Stimulated activated CD4-positive, alpha-beta T cell treated with anti-CD3 and anti-CD28 coated beads, Interleukin-15, amount 100 ng/mL, for 48 hours (primary cell): Measurements from ENCODE around the gene GPR68.
A peak's percentile ranks its signal among the peaks of the same experiment; 100 is the strongest.
"Not testable (repeated sequence)": the region's sequence is repeated elsewhere in the genome, so short reads cannot be mapped to it uniquely, and the experiment has no call there.

ENCODE experiments used
- DNase-seq, 2 donors: peaks; one replicate each; pipeline ENCODE4 v3.0.0-alpha.2; 2020; ENCODE audit warnings: low read depth in 2 of 2

The GPR68 gene

GRCh38 chr14:91228112-91229004 is 16.1 kb downstream of the GPR68 start:
- peak; percentile 83 to 88 for DNase-seq

GRCh38 chr14:91227183-91227628 is 17.3 kb downstream of the GPR68 start:
- no peak for DNase-seq

GRCh38 chr14:91226360-91226759 is 18.1 kb downstream of the GPR68 start:
- not testable (repeated sequence) for DNase-seq

GRCh38 chr14:91225025-91225424 is 19.5 kb downstream of the GPR68 start:
- no peak for DNase-seq

- DNase-seq = no peak
Observed at GRCh38 chr14:91223028-91223783, 21.3 kb downstream of the GPR68 start.

- no peak for DNase-seq
Observed at GRCh38 chr14:91221270-91221669, 23.2 kb downstream of the GPR68 start.

GRCh38 chr14:91220581-91221000 is 23.9 kb downstream of the GPR68 start:
- no peak for DNase-seq

GRCh38 chr14:91219517-91220389 is 24.8 kb downstream of the GPR68 start:
- no peak for DNase-seq

- DNase-seq = no peak
Observed at GRCh38 chr14:91218014-91218413, 26.5 kb downstream of the GPR68 start.

- no peak for DNase-seq
Observed at GRCh38 chr14:91216731-91217226, 27.7 kb downstream of the GPR68 start.

- no peak for DNase-seq
Observed at GRCh38 chr14:91215381-91215780, 29.1 kb downstream of the GPR68 start.

- no peak for DNase-seq
Observed at GRCh38 chr14:91214306-91214705, 30.2 kb downstream of the GPR68 start.

GRCh38 chr14:91211017-91211416 is 33.5 kb downstream of the GPR68 start:
- no peak for DNase-seq

GRCh38 chr14:91207008-91207407 is 37.5 kb downstream of the GPR68 start:
- DNase-seq = no peak

GRCh38 chr14:91205459-91205858 is 39.0 kb downstream of the GPR68 start:
- no peak for DNase-seq

GRCh38 chr14:91204657-91205056 is 39.8 kb downstream of the GPR68 start:
- no peak for DNase-seq

- no peak for DNase-seq
Observed at GRCh38 chr14:91202234-91202974, 42.1 kb downstream of the GPR68 start.

GRCh38 chr14:91200802-91201201 is 43.7 kb downstream of the GPR68 start:
- DNase-seq = not testable (repeated sequence)

GRCh38 chr14:91197631-91198030 is 46.9 kb downstream of the GPR68 start:
- no peak for DNase-seq

- no peak for DNase-seq
Observed at GRCh38 chr14:91195881-91196280, 48.6 kb downstream of the GPR68 start.

- no peak for DNase-seq
Observed at GRCh38 chr14:91193069-91193468, 51.4 kb downstream of the GPR68 start.
